H9 (cell line): ENCODE results near the gene ACOT6. TPM values are rescaled to one million over a fixed set of nuclear protein-coding genes. Genes with fewer than 3 reads are reported as not detected.

ENCODE experiments used
- DNase-seq: peaks from one replicate; pipeline ENCODE4 v3.0.0-alpha.2; 2017
- H2AFZ ChIP-seq: one replicate; pipeline ENCODE4 v1.6.1; 2013; ENCODE audit warnings: mild to moderate bottlenecking, low read length, control low read depth, moderate library complexity
- H2AK5ac ChIP-seq: 2 replicates; pipeline ENCODE4 v1.6.1; 2013; ENCODE audit warnings: low read length, control low read depth, mixed read lengths; ENCODE audit not compliant: insufficient read length
- H2BK120ac ChIP-seq: one replicate; pipeline ENCODE4 v1.6.1; 2013; ENCODE audit warnings: low read depth, mild to moderate bottlenecking, low read length, control low read depth, inconsistent platforms; ENCODE audit not compliant: poor library complexity, severe bottlenecking
- H2BK12ac ChIP-seq: 2 replicates; pipeline ENCODE4 v1.6.1; 2013; ENCODE audit warnings: low read length, control low read depth, mixed read lengths, low read depth; ENCODE audit not compliant: insufficient read length
- H2BK15ac ChIP-seq: 2 replicates; pipeline ENCODE4 v1.6.1; 2013; ENCODE audit warnings: low read depth, low read length, control low read depth
- H2BK20ac ChIP-seq: one replicate; pipeline ENCODE4 v1.6.1; 2013; ENCODE audit warnings: low read depth, mild to moderate bottlenecking, low read length, control low read depth, inconsistent platforms; ENCODE audit not compliant: poor library complexity, severe bottlenecking
- H2BK5ac ChIP-seq: 2 replicates; pipeline ENCODE4 v1.6.1; 2013; ENCODE audit warnings: low read length, control low read depth, mixed read lengths; ENCODE audit not compliant: insufficient read length
- H3K14ac ChIP-seq: 2 replicates; pipeline ENCODE4 v1.6.1; 2013; ENCODE audit warnings: low read length, control low read depth; ENCODE audit not compliant: insufficient read depth
- H3K18ac ChIP-seq: 2 replicates; pipeline ENCODE4 v1.6.1; 2013; ENCODE audit warnings: low read depth, mild to moderate bottlenecking, mixed read lengths, low read length, control low read depth; ENCODE audit not compliant: insufficient read length
- H3K23ac ChIP-seq: 2 replicates; pipeline ENCODE4 v1.6.1; 2013; ENCODE audit warnings: low read length, control low read depth, mixed read lengths, low read depth; ENCODE audit not compliant: insufficient read length
- H3K23me2 ChIP-seq: 2 replicates; pipeline ENCODE4 v1.6.1; 2013; ENCODE audit warnings: low read depth, mild to moderate bottlenecking, mixed read lengths, low read length, control low read depth; ENCODE audit not compliant: insufficient read length, poor library complexity, severe bottlenecking
- H3K27ac ChIP-seq: 2 replicates; pipeline ENCODE4 v1.5.1; 2013; ENCODE audit warnings: low read length, control low read depth, mixed read lengths, low read depth; ENCODE audit not compliant: insufficient read length
- H3K27me3 ChIP-seq: 2 replicates; pipeline ENCODE4 v1.6.1; 2013; ENCODE audit warnings: low read length, control low read depth, inconsistent platforms; ENCODE audit not compliant: insufficient read depth
- H3K4ac ChIP-seq: 2 replicates; pipeline ENCODE4 v1.6.1; 2013; ENCODE audit warnings: low read depth, mild to moderate bottlenecking, control low read depth, inconsistent platforms, low read length, moderate library complexity
- H3K4me1 ChIP-seq: 2 replicates; pipeline ENCODE4 v1.6.1; 2013; ENCODE audit warnings: low read length, control low read depth, inconsistent platforms; ENCODE audit not compliant: insufficient read depth
- H3K4me2 ChIP-seq: 2 replicates; pipeline ENCODE4 v1.6.1; 2013; ENCODE audit warnings: low read length, control low read depth, mixed read lengths; ENCODE audit not compliant: insufficient read length, insufficient read depth
- H3K56ac ChIP-seq: 2 replicates; pipeline ENCODE4 v1.6.1; 2013; ENCODE audit warnings: low read depth, mild to moderate bottlenecking, mixed read lengths, low read length, control low read depth; ENCODE audit not compliant: insufficient read length
- H3K79me1 ChIP-seq: 2 replicates; pipeline ENCODE4 v1.6.1; 2013; ENCODE audit warnings: low read depth, mild to moderate bottlenecking, moderate library complexity, low read length, control low read depth, inconsistent platforms; ENCODE audit not compliant: insufficient read depth, poor library complexity, severe bottlenecking
- H3K79me2 ChIP-seq: 2 replicates; pipeline ENCODE4 v1.6.1; 2013; ENCODE audit warnings: low read length, control low read depth, inconsistent platforms; ENCODE audit not compliant: insufficient read depth
- H3K9ac ChIP-seq: 2 replicates; pipeline ENCODE4 v1.6.1; 2013; ENCODE audit warnings: low read length, control low read depth, mixed read lengths; ENCODE audit not compliant: insufficient read length; ENCODE audit errors: extremely low read depth
- H3K9me3 ChIP-seq: one replicate; pipeline ENCODE4 v1.6.1; 2013; ENCODE audit warnings: low read depth, low read length, inconsistent platforms; ENCODE audit not compliant: control insufficient read depth
- H3T11ph ChIP-seq: one replicate; pipeline ENCODE4 v1.6.1; 2013; ENCODE audit warnings: mild to moderate bottlenecking, low read length, control low read depth, inconsistent platforms
- H4K20me1 ChIP-seq: one replicate; pipeline ENCODE4 v1.6.1; 2013; ENCODE audit not compliant: control insufficient read depth, insufficient read length, insufficient read depth
- H4K5ac ChIP-seq: 2 replicates; pipeline ENCODE4 v1.6.1; 2013; ENCODE audit warnings: low read depth, mild to moderate bottlenecking, mixed read lengths, low read length, control low read depth; ENCODE audit not compliant: insufficient read length
- H4K8ac ChIP-seq: replicated peaks from 2 replicates; pipeline ENCODE4 v1.6.1; 2013; ENCODE audit warnings: low read length, control low read depth, mixed read lengths, low read depth; ENCODE audit not compliant: insufficient read length
- H4K91ac ChIP-seq: 2 replicates; pipeline ENCODE4 v1.6.1; 2013; ENCODE audit warnings: low read depth, mild to moderate bottlenecking, moderate library complexity, mixed read lengths, low read length, control low read depth; ENCODE audit not compliant: insufficient read length
- H3K27ac Mint-ChIP-seq, 3 experiments: 2 replicates in 2 of 3; 3 replicates in 1 of 3; pipeline ENCODE4 v1.8.0; 2020 to 2021; ENCODE audit warnings: mixed read lengths in 3 of 3, mild to moderate bottlenecking in 1 of 3, moderate library complexity in 1 of 3
- H3K27me3 Mint-ChIP-seq: 2 replicates; pipeline ENCODE4 v1.8.0; 2021; ENCODE audit warnings: low read depth, mild to moderate bottlenecking, moderate library complexity, mixed read lengths
- H3K36me3 Mint-ChIP-seq, 3 experiments: 2 replicates in 2 of 3; 3 replicates in 1 of 3; pipeline ENCODE4 v1.8.0; 2020 to 2021; ENCODE audit warnings: low read depth in 3 of 3, mixed read lengths in 3 of 3; ENCODE audit not compliant: insufficient read depth in 1 of 3
- H3K4me1 Mint-ChIP-seq, 2 experiments: 2 replicates each; pipeline ENCODE4 v1.8.0; 2020; ENCODE audit warnings: mixed read lengths in 2 of 2
- H3K4me3 Mint-ChIP-seq, 2 experiments: 2 replicates in 1 of 2; 3 replicates in 1 of 2; pipeline ENCODE4 v1.8.0; 2020 to 2021; ENCODE audit warnings: mild to moderate bottlenecking in 2 of 2, mixed read lengths in 2 of 2, moderate library complexity in 1 of 2
- H3K9me3 Mint-ChIP-seq, 2 experiments: 2 replicates in 1 of 2; 3 replicates in 1 of 2; pipeline ENCODE4 v1.8.0; 2020; ENCODE audit warnings: mild to moderate bottlenecking in 2 of 2, mixed read lengths in 2 of 2, moderate library complexity in 1 of 2
- CTCF ChIP-seq: fragments of 200-600 bp; sonication (generic); conservative IDR thresholded peaks from 3 replicates; pipeline ENCODE4 v1.8.0; 2021; ENCODE audit warnings: antibody characterized with exemption, mild to moderate bottlenecking
- WGBS: extraction: QIAGEN DNeasy Blood & Tissue Kit; methylation state at CpG from one replicate; pipeline ENCODE4 v1.1.7; 2013; ENCODE audit warnings: missing lambda C conversion rate, low lambda C conversion rate, mixed read lengths; ENCODE audit not compliant: insufficient read length; ENCODE audit errors: extremely low coverage; 5-methylcytosine and 5-hydroxymethylcytosine counted together
- total RNA-seq: library from RNA; stranded (reverse); gene quantifications from 2 replicates; pipeline ENCODE4 v1.2.1, GENCODE V29; 2021

The ACOT6 gene
- total RNA-seq, 1 experiment from 2014 or later: not detected

GRCh38 chr14:73667854-73668253 is 55.5 kb downstream of the ACOT6 start:
- no peak overlapping the region for H4K8ac ChIP-seq
- TF ChIP-seq CTCF: no peak
- no peak overlapping the region for H3T11ph ChIP-seq
- H3K27ac ChIP-seq: no peak overlapping the region
- no peak overlapping the region for H2AFZ ChIP-seq
- no peak overlapping the region for H3K56ac ChIP-seq
- H2BK120ac ChIP-seq: no peak overlapping the region
- H4K20me1 ChIP-seq: no peaks in the 10 kb centered on the region
- H3K79me2 ChIP-seq: no peaks in the 10 kb centered on the region
- no peaks in the 10 kb centered on the region for H3K79me1 ChIP-seq
- Mint-ChIP-seq H3K36me3 (peaks cover under 1 to 7% (median 4%) of the 10 kb centered on the region in 3 experiments; a peak in 6 of 7 replicates), H3K27ac (no peak overlapping the region; a peak in 1 of 7 replicates), H3K4me1 (no peaks in the 10 kb centered on the region), H3K27me3 (no peaks in the 10 kb centered on the region), H3K4me3 (no peak overlapping the region), H3K9me3 (no peaks in the 10 kb centered on the region)
- H3K4me2 ChIP-seq: no peak overlapping the region
- H2BK20ac ChIP-seq: no peak overlapping the region
- H2BK5ac ChIP-seq: no peak overlapping the region
- no peak overlapping the region for H3K23ac ChIP-seq
- H2BK15ac ChIP-seq: no peak overlapping the region
- no peak for DNase-seq
- H3K18ac ChIP-seq: no peak overlapping the region
- H3K14ac ChIP-seq: no peak overlapping the region
- H3K4me1 ChIP-seq: no peaks in the 10 kb centered on the region
- H3K27me3 ChIP-seq: no peaks in the 10 kb centered on the region
- H4K91ac ChIP-seq: no peak overlapping the region
- H2AK5ac ChIP-seq: no peak overlapping the region
- H3K9me3 ChIP-seq: no peaks in the 10 kb centered on the region
- 100% methylated on average over 1 of the region's 3 CpGs for WGBS
- no peaks in the 10 kb centered on the region for H3K23me2 ChIP-seq
- no peak overlapping the region for H4K5ac ChIP-seq
- no peak overlapping the region for H3K4ac ChIP-seq
- H2BK12ac ChIP-seq: no peak overlapping the region
- no peak overlapping the region for H3K9ac ChIP-seq

Other genes starting within 250 kb of the ACOT6 start
- gene NUMB, start 154.0 kb upstream of the ACOT6 start, total RNA-seq: 46.5 and 51.9 TPM in 2 replicates
- 32.1 and 37.2 TPM in 2 replicates for gene RIOX1, start 121.6 kb upstream of the ACOT6 start, total RNA-seq
- gene ACOT1, start 75.4 kb upstream of the ACOT6 start, total RNA-seq: 2.0 and 3.9 TPM in 2 replicates
- gene HEATR4, start 53.6 kb upstream of the ACOT6 start, total RNA-seq: 0.15 and 0.31 TPM in 2 replicates
- gene ACOT2, start 43.3 kb upstream of the ACOT6 start, total RNA-seq: 10.2 and 10.3 TPM in 2 replicates
- gene ACOT4, start 20.6 kb upstream of the ACOT6 start, total RNA-seq: 1.8 and 1.9 TPM in 2 replicates
- 12.3 and 17.7 TPM in 2 replicates for gene DNAL1, start 32.5 kb downstream of the ACOT6 start, total RNA-seq
- gene PNMA1, start 101.9 kb downstream of the ACOT6 start, total RNA-seq: 56.1 and 58.0 TPM in 2 replicates
- gene PTGR2, start 239.3 kb downstream of the ACOT6 start, total RNA-seq: 5.5 and 6.7 TPM in 2 replicates